Measurements from ENCODE around the gene DBP.

Gene DBP

DNA sequence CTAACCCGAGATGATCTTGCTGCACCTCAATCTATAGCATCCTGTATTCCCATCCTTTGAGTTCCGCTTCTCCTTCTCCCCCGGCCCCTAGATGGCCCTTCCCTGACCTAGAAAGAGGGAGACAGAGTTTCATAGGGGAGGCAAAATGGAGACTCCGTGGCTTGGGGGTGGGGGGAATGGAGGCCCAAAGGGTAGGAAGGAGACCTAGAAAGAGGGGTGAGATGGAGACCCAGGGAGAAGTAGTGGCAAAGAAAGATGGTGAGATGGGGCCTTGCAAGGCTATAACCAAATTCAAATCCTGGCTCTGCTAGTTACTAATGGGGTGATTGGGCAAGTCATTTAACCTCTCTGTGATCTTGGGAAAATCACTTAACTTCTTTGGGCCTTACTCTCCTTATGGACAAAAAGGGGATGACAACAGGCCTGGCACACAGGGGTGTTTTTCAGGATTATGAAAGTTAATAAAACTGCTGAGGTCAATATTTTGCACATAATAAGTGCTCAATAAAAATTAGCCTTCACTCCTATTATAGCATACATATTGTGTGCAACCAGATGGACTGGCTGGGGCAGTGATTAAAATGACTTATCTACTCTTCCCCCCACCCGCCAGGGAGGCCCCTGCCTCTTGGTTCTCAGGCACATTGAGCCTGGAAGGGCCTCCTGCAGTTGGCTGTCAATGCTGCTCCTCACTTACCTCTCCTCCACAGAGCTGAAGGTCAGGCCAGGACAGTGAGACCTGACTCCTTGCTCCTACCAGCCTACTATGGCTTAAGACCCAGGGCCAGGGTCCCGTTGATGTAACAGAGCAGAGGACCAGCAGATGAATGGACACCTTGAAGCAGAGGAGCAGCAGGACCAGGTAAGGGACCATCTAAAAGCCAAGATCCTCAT is 17.2 kb downstream of the DBP start:
- Histone ChIP-seq H3K27me3 (ENCODE audit: control insufficient read depth, insufficient read depth, low read length) (no peaks in the 10 kb centered on the region), H3K9me3 (ENCODE audit: control insufficient read depth, low read depth, low read length) (no peaks in the 10 kb centered on the region), H3K4me3 (ENCODE audit: low read length) (peak overlapping the region; percentile 94), H3K9ac (ENCODE audit: low read length) (peak overlapping the region; percentile 96), H3K36me3 (ENCODE audit: control insufficient read depth, low read depth, low read length) (peaks cover 28% of the 10 kb centered on the region), H3K4me1 (ENCODE audit: control insufficient read depth, low read depth, low read length) (peaks cover 20% of the 10 kb centered on the region), H3K27ac (ENCODE audit: low read length) (peak overlapping the region; percentile 66)

DNA sequence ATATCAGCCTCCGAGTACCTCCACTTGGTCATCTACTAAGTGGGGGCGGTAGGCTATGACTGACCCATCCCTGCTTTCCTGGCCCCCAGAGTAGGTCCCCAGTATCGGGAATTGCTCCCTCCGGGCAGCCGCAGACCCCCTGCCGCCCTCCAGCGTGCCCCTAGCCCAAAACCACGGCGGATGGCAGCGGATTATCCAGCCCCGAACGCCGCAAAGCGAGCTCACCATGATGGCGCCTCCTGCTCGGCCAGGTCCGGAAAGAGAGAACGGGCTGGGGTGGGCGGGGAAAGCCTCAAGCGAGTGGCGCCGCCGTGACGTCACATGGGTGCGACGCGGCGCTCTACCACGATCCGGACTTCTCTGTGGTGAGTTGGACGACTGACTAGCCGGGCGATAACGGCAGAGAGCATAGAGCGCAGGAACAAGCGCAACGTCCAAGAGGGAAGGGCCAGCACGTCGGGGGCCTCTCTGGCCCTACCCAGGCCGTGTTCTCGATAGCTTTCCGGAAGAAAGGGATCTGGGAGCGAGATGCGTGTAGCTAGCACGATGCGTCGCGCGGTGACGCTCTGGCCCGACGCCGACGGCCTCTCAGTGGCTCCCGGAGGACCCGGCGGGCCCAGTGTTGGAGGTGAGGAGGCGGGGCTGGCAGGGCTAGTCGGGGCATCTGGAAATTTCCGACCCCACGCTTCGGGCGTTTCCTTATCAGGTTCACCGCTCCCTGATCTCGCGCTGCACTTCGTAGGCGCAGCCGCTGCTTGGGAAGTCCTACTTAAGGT is 18.1 kb downstream of the DBP start, which contains the start of the genes RPL18 and SPHK2:
Gene RPL18 (minus strand): TSS at position 263 of the 776 bp plus-strand sequence. CDS start 35 bp downstream, at position 228.
Gene SPHK2 (plus strand): TSS at position 591 of the 776 bp plus-strand sequence. CDS start 1,009 bp downstream, outside the sequence.
- Histone ChIP-seq H3K4me3 (ENCODE audit: low read length) (peak within 1 kb of the TSS; percentile 94), H3K9ac (ENCODE audit: low read length) (peak within 1 kb of the TSS; percentile 96), H3K27ac (ENCODE audit: low read length) (peak within 1 kb of the TSS; percentile 88), H3K36me3 (ENCODE audit: control insufficient read depth, low read depth, low read length) (peaks cover 28% of the 10 kb centered on the region), H3K9me3 (ENCODE audit: control insufficient read depth, low read depth, low read length) (no peaks in the 10 kb centered on the region), H3K27me3 (ENCODE audit: control insufficient read depth, insufficient read depth, low read length) (no peaks in the 10 kb centered on the region), H3K4me1 (ENCODE audit: control insufficient read depth, low read depth, low read length) (peaks cover 24% of the 10 kb centered on the region)

DNA sequence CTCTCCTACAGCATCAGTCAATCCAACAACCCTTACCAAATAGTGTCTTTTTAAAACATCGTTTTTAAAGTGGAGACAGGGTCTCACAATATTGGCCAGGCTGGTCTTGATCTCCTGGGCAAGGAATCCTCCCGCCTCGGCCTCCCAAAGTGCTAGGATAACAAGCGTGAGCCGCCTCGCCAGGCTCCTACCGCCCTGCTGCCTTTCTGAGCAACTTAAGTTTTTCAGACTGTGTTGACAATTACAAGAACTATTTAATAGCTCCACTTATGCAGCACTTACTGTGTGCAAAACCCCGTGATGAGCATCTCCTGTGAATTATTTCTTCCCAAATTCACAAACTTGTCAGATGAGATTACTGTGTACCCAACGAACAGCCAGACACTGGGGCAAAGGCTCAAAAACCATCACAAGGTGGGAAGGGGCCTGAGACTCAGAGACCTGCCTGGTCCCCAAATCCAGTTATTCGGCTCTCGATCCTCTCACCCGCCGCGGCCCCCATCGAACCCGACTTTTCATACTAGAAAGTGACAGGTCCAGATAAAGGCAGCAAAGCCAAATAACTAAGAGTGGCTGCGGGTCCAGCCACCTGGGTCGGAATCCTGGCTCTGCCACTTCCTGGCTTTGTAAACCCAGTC is 18.8 kb downstream of the DBP start:
- H3K4me3 ChIP-seq (ENCODE audit: low read length): peak overlapping the region; percentile 94
- H3K4me1 ChIP-seq (ENCODE audit: control insufficient read depth, low read depth, low read length): peaks cover 24% of the 10 kb centered on the region
- peak overlapping the region; percentile 88 for H3K27ac ChIP-seq (ENCODE audit: low read length)
- no peaks in the 10 kb centered on the region for H3K27me3 ChIP-seq (ENCODE audit: control insufficient read depth, insufficient read depth, low read length)
- H3K36me3 ChIP-seq (ENCODE audit: control insufficient read depth, low read depth, low read length): peaks cover 28% of the 10 kb centered on the region
- H3K9ac ChIP-seq (ENCODE audit: low read length): peak overlapping the region; percentile 96
- H3K9me3 ChIP-seq (ENCODE audit: control insufficient read depth, low read depth, low read length): no peaks in the 10 kb centered on the region

DNA sequence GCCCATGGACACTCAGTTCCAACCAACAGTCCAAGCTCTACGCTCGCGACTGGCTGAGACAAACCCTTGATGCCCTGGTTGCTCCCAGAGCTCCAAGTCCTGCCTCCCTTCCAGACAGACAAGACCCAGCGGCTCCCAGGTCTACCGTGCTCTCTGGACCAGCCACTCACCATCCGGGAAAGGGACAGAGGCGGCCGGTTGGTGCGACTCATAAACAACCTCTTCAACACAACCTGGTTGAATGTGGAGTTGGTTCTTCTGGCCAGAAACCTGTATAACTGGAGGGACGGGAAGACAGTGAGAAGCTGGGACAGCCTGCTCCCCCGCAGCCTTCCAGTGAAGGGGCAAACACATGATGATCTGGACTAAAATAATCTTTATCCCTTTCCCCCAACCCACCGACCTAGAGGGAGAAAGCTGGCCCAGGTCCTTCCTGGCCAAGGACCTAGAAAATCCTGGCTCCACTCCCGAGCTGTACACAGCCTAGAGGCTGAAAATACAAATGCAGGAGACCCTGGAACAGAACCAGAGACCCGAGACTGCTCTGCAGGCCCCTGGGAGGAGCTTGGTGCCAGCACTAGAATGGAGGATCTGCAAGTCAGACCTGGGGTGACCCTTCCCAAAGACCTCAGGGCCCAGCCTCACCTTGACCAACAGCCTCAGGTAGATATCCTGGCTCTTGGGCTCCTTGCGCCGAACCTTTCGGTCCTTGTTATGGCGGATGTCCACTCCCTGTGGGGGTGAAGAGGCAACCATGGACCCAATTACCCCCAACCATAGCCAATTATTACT is 19.8 kb downstream of the DBP start:
- Histone ChIP-seq H3K27ac (ENCODE audit: low read length) (no peak overlapping the region), H3K36me3 (ENCODE audit: control insufficient read depth, low read depth, low read length) (peaks cover 28% of the 10 kb centered on the region), H3K27me3 (ENCODE audit: control insufficient read depth, insufficient read depth, low read length) (no peaks in the 10 kb centered on the region), H3K9me3 (ENCODE audit: control insufficient read depth, low read depth, low read length) (no peaks in the 10 kb centered on the region), H3K4me3 (ENCODE audit: low read length) (peak overlapping the region; percentile 94), H3K4me1 (ENCODE audit: control insufficient read depth, low read depth, low read length) (peaks cover 21% of the 10 kb centered on the region), H3K9ac (ENCODE audit: low read length) (peak overlapping the region; percentile 96)

DNA sequence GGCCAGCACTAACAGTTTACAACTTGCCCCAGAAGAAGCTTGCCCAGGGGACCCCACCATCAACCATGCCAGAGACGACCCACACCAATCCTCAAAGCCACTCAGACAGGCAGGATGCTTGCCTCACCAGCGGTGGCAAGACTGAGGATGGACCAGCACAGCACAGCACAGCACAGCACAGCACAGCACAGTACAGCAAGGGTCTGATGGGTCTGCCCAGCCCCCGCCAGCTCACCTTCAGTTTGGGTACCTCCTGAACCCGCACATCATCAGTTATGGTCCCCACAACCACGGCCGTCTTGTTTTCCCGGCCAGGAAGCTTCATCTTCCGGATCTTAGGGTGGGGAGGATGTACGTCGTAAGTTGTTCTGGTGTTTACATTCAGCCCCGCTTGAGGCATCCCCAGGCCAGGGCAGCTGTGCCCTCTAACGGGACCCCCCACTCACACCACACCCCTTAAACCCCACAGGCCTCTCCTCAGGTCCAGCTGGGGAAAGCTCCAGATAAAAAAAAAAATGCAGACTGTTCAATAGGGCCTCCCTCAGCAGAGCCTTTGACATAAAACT is 20.6 kb downstream of the DBP start:
- Histone ChIP-seq H3K36me3 (ENCODE audit: control insufficient read depth, low read depth, low read length) (peaks cover 28% of the 10 kb centered on the region), H3K4me1 (ENCODE audit: control insufficient read depth, low read depth, low read length) (peaks cover 21% of the 10 kb centered on the region), H3K9me3 (ENCODE audit: control insufficient read depth, low read depth, low read length) (no peaks in the 10 kb centered on the region), H3K27ac (ENCODE audit: low read length) (no peak overlapping the region), H3K9ac (ENCODE audit: low read length) (no peak overlapping the region), H3K27me3 (ENCODE audit: control insufficient read depth, insufficient read depth, low read length) (no peaks in the 10 kb centered on the region), H3K4me3 (ENCODE audit: low read length) (peak overlapping the region; percentile 94)

DNA sequence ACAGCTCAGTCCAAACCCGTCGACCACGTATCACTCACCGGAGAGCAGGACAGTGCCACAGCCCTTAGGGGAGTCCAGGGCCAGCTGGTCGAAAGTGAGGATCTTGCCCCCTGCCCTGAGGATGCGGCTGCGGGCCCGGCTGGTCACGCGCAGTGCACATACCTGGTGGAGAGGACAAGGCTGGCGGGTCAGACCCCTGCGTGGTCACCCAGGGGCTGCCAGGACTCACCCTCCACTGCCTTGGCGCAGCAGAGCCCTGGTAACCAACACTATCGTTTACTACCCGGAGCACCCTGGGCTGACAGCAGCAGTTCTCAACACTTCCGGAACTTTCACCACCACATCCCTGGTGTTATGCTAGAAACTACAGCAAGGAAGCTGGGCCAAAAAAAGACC is 21.1 kb downstream of the DBP start:
- H3K27me3 ChIP-seq (ENCODE audit: control insufficient read depth, insufficient read depth, low read length): no peaks in the 10 kb centered on the region
- no peaks in the 10 kb centered on the region for H3K9me3 ChIP-seq (ENCODE audit: control insufficient read depth, low read depth, low read length)
- H3K4me1 ChIP-seq (ENCODE audit: control insufficient read depth, low read depth, low read length): peaks cover 21% of the 10 kb centered on the region
- no peak overlapping the region for H3K27ac ChIP-seq (ENCODE audit: low read length)
- H3K4me3 ChIP-seq (ENCODE audit: low read length): no peak overlapping the region
- H3K36me3 ChIP-seq (ENCODE audit: control insufficient read depth, low read depth, low read length): peaks cover 28% of the 10 kb centered on the region
- H3K9ac ChIP-seq (ENCODE audit: low read length): no peak overlapping the region

DNA sequence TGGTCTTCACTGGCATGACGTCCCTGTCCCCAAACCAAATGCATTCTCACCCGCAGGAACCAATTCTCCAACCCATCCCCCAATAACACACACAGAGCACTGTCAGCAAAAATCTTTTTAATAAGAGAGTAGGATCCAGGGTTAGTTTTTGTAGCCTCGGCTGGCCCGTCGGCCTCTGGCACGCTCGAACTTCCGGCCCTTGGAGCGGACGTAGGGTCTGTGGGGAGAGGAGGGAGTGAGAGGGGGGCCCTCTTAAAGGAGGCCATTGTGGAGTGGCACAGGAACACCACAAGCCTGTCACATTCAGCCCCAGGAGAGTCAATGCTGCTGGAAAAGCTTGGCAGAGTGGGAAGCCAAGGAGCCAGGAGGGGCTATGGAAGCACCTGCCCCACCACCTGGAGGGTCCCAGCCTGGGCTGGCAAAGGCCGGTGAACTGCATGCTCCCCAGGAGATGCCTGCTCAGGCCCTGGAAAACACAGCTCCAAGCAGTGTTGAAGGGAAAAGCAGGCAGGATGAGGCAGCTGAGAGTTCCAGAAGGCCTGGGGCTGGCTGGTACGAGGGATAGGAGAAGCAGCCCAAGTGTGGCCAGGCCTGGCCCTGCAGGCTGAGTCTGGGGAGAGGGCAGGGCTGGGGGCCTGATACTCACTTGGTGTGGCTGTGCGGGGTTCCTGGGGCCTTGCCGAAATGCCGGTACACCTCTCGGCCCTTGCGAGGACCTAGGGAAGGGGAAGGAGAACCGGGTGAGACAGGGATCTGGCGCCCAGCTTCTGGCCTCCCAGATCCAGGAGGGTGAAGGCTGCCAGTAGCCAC is 21.7 kb downstream of the DBP start:
- peak overlapping the region; percentile 40 for H3K4me3 ChIP-seq (ENCODE audit: low read length)
- peak overlapping the region; percentile 71 for H3K27ac ChIP-seq (ENCODE audit: low read length)
- peak overlapping the region; percentile 64 for H3K9ac ChIP-seq (ENCODE audit: low read length)
- peaks cover 21% of the 10 kb centered on the region for H3K4me1 ChIP-seq (ENCODE audit: control insufficient read depth, low read depth, low read length)
- peaks cover 28% of the 10 kb centered on the region for H3K36me3 ChIP-seq (ENCODE audit: control insufficient read depth, low read depth, low read length)
- no peaks in the 10 kb centered on the region for H3K27me3 ChIP-seq (ENCODE audit: control insufficient read depth, insufficient read depth, low read length)
- no peaks in the 10 kb centered on the region for H3K9me3 ChIP-seq (ENCODE audit: control insufficient read depth, low read depth, low read length)

DNA sequence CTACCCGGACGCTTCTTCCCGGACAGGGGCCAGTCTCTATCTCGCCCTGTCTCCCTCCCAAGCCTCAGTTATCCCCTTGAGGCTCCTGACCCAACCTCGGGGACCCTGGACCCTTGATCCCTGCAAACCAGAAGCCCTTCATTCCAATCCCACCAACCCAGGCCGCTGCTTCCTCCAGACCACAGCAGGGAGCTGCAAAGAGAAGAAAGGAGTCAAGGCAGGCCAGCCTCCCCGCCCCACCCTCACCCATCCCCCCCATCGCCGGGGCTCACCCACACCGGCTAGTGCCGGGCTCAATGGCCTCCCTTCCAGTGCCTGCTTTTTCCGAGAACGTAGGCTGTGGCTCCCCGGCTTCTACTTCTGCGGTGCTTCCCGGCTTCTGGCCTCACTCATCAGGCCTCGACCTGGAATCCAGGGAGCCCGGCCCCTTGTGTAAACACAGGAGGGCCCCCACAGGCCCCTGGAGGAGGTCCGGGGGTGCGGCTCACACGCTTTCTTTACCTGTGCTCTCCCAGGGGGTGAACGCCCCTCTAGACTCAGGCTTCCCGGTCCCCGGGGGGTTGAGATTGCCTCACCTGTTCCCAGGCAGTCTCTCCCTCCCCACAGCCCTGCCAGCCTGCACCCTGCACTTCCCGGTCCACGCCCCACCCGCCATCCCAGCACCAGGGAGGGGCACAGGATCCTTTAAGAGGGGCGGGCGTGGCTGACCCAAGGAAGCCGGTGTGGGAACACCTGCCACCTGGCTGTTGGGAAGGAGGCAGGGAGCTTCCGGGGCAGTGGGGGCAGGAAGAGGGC is 22.5 kb downstream of the DBP start, which contains the start of gene FAM83E:
Gene FAM83E (minus strand): TSS at position 641 of the 795 bp plus-strand sequence. CDS start 1,704 bp downstream, outside the sequence.
- peaks cover 28% of the 10 kb centered on the region for H3K36me3 ChIP-seq (ENCODE audit: control insufficient read depth, low read depth, low read length)
- peaks cover 21% of the 10 kb centered on the region for H3K4me1 ChIP-seq (ENCODE audit: control insufficient read depth, low read depth, low read length)
- H3K4me3 ChIP-seq (ENCODE audit: low read length): peak within 1 kb of the TSS; percentile 40
- no peaks in the 10 kb centered on the region for H3K27me3 ChIP-seq (ENCODE audit: control insufficient read depth, insufficient read depth, low read length)
- peak within 1 kb of the TSS; percentile 64 for H3K9ac ChIP-seq (ENCODE audit: low read length)
- peak within 1 kb of the TSS; percentile 71 for H3K27ac ChIP-seq (ENCODE audit: low read length)
- no peaks in the 10 kb centered on the region for H3K9me3 ChIP-seq (ENCODE audit: control insufficient read depth, low read depth, low read length)

DNA sequence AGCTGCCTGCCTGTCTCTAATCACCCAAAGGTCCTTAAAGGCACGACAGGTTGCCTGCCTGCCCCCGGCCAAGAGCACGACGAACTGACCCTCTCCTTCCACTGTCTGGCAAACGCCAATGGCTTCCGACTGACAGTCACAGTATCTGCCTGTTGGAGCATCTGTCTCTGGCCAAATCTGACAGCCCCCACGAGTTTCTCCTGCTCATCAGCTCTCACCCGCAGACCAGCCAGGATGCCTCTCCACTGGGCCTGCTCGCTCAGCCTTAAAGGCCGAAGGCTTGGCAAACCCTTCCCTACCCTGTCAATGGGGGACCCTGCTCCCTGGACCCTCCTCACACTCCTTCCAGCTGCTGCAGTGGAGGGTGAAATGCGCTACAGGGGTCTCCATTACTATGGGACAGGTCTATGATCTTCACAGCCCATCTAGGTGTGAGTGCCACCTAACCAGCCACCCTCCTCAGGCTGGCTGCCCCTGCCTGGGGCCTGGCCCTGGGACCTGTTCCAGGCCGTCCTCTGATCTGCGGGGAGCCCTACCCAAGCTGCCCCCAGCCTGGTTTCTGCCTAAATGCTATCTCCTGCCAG is 23.2 kb downstream of the DBP start:
- Histone ChIP-seq H3K27ac (ENCODE audit: low read length) (peak overlapping the region; percentile 71), H3K9me3 (ENCODE audit: control insufficient read depth, low read depth, low read length) (no peaks in the 10 kb centered on the region), H3K4me1 (ENCODE audit: control insufficient read depth, low read depth, low read length) (peaks cover 21% of the 10 kb centered on the region), H3K36me3 (ENCODE audit: control insufficient read depth, low read depth, low read length) (peaks cover 28% of the 10 kb centered on the region), H3K4me3 (ENCODE audit: low read length) (peak overlapping the region; percentile 40), H3K9ac (ENCODE audit: low read length) (peak overlapping the region; percentile 64), H3K27me3 (ENCODE audit: control insufficient read depth, insufficient read depth, low read length) (no peaks in the 10 kb centered on the region)

All from iPS-18a (cell line).